ENCODE data around the gene FAM174A.

Gene FAM174A

DNA sequence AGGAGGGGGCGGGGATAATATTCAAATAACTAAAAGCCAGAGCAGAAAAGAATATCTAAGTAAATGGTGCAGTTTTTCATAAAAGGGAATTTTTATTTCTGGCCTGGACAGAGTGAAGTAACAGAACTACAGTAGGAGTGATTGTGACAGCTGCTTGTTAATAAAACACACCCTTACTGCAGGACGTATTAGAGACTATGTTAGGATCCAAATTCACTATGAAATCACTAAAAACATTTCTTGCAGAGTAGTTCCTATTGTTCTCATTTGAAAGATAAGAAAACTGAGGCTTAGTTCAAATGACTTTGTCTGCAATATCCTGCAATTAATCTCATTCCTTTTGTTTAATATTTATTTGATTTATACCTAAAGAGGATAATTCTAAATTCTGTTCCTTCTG lies 39.5 kb downstream of the FAM174A start:
- DNase-seq (ENCODE audit: low read depth) = no peak
- H3K4me3 ChIP-seq (ENCODE audit: low read depth, low read length) = no peak overlapping the region
- TF ChIP-seq, protein P1, sequence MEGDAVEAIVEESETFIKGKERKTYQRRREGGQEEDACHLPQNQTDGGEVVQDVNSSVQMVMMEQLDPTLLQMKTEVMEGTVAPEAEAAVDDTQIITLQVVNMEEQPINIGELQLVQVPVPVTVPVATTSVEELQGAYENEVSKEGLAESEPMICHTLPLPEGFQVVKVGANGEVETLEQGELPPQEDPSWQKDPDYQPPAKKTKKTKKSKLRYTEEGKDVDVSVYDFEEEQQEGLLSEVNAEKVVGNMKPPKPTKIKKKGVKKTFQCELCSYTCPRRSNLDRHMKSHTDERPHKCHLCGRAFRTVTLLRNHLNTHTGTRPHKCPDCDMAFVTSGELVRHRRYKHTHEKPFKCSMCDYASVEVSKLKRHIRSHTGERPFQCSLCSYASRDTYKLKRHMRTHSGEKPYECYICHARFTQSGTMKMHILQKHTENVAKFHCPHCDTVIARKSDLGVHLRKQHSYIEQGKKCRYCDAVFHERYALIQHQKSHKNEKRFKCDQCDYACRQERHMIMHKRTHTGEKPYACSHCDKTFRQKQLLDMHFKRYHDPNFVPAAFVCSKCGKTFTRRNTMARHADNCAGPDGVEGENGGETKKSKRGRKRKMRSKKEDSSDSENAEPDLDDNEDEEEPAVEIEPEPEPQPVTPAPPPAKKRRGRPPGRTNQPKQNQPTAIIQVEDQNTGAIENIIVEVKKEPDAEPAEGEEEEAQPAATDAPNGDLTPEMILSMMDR (IDR thresholded peaks at IDR 0.05; ENCODE audit: insufficient read depth, low read depth, low read length, missing control alignments) = no peak

DNA sequence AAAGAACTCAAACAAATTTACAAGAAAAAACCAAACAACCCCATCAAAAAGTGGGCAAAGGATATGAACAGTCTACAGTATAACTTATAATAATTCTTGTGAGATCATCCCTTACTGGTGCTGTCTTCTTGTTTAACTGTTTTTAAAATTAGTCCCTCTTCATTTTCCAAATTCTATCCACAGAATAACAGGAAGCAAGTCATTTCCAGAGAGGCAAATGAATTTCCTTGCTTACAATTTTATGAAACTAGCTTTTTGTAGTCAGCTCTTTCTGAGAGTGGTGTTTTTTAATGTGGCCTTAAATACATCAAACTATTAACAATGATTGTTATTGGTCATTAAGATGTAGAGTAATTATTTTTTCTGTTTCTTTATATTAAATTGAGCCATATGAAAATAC lies 40.6 kb downstream of the FAM174A start:
- TF ChIP-seq, protein P1 (IDR thresholded peaks at IDR 0.05; ENCODE audit: insufficient read depth, low read depth, low read length, missing control alignments) = no peak
- H3K4me3 ChIP-seq (ENCODE audit: low read depth, low read length) = no peak overlapping the region
- DNase-seq (ENCODE audit: low read depth) = no peak

DNA sequence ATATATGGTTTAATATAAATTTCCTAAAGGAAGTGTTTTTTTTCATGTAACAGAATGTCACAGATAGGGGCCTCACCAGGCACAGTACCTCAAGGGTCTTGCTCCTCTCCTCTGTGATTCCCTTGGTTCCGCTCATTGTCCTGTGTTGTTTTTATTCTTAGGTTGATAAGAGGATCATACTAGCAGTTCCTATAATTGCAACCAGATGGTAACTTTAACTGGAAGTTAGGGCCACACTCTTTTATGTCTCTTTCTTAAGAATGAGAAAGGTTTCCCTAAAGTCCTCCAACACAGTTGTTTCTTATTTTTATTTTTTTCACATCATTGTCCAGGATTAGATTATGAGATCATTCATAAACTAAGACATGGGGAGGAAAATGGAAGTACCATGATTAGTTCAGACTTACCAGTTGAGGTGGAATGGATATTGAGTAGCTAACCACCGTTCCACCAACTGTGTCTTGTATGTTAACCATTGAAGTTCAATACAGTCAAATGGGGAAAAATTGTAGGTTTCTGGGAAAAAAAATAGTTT lies 41.1 kb downstream of the FAM174A start:
- DNase-seq (ENCODE audit: low read depth) = no peak
- TF ChIP-seq, protein P1 (IDR thresholded peaks at IDR 0.05; ENCODE audit: insufficient read depth, low read depth, low read length, missing control alignments) = no peak
- H3K4me3 ChIP-seq (ENCODE audit: low read depth, low read length) = no peak overlapping the region

- TF ChIP-seq, protein P1 (IDR thresholded peaks at IDR 0.05; ENCODE audit: insufficient read depth, low read depth, low read length, missing control alignments) = no peak
- no peak for DNase-seq (ENCODE audit: low read depth)
- H3K4me3 ChIP-seq (ENCODE audit: low read depth, low read length) = no peak overlapping the region
These were observed 42.3 kb downstream of the FAM174A start for GRCh38 chr5:100577506-100577905.

GRCh38 chr5:100584069-100584468 lies 48.9 kb downstream of the FAM174A start:
- H3K4me3 ChIP-seq (ENCODE audit: low read depth, low read length) = no peak overlapping the region
- TF ChIP-seq, protein P1 (IDR thresholded peaks at IDR 0.05; ENCODE audit: insufficient read depth, low read depth, low read length, missing control alignments) = no peak
- DNase-seq (ENCODE audit: low read depth) = peak; percentile 31

- no peak for DNase-seq (ENCODE audit: low read depth)
- TF ChIP-seq, protein P1 (IDR thresholded peaks at IDR 0.05; ENCODE audit: insufficient read depth, low read depth, low read length, missing control alignments) = no peak
- H3K4me3 ChIP-seq (ENCODE audit: low read depth, low read length) = no peak overlapping the region
These were observed 49.7 kb downstream of the FAM174A start for GRCh38 chr5:100584889-100585288.

DNA sequence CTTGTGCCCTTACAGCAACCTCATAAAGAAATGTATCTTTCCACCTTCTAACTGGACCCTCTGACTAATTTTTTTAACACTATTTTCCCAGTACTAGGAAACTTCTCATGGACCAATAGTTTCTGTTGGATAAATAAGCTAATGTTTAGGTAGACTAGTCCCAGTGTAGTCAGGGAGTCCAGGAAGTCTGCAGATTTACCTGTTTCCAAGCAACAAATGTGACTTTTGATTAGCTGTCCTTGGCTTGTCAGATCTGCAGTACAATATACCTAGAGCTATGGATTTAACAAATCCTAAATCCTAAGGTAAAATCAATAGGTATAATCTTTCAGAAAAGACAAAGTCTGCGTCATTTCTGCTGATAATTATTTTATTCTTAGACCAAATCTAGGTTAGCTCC lies 55.7 kb downstream of the FAM174A start:
- DNase-seq (ENCODE audit: low read depth) = no peak
- TF ChIP-seq, protein P1 (IDR thresholded peaks at IDR 0.05; ENCODE audit: insufficient read depth, low read depth, low read length, missing control alignments) = no peak
- H3K4me3 ChIP-seq (ENCODE audit: low read depth, low read length) = no peak overlapping the region

All from GM12865 (cell line).